ENCODE results near the gene PITX3.

- no peak for TF ChIP-seq POLR2AphosphoS5 (IDR thresholded peaks at IDR 0.05)
- TF ChIP-seq, protein P1, sequence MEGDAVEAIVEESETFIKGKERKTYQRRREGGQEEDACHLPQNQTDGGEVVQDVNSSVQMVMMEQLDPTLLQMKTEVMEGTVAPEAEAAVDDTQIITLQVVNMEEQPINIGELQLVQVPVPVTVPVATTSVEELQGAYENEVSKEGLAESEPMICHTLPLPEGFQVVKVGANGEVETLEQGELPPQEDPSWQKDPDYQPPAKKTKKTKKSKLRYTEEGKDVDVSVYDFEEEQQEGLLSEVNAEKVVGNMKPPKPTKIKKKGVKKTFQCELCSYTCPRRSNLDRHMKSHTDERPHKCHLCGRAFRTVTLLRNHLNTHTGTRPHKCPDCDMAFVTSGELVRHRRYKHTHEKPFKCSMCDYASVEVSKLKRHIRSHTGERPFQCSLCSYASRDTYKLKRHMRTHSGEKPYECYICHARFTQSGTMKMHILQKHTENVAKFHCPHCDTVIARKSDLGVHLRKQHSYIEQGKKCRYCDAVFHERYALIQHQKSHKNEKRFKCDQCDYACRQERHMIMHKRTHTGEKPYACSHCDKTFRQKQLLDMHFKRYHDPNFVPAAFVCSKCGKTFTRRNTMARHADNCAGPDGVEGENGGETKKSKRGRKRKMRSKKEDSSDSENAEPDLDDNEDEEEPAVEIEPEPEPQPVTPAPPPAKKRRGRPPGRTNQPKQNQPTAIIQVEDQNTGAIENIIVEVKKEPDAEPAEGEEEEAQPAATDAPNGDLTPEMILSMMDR (IDR thresholded peaks at IDR 0.05), result no peak
- TF ChIP-seq EP300 (IDR thresholded peaks at IDR 0.05), result no peak
- no peak for TF ChIP-seq POLR2A (IDR thresholded peaks at IDR 0.05)
These were observed 48.0 kb upstream of the PITX3 start for GRCh38 chr10:102289356-102289755.

All from gastroesophageal sphincter (tissue), 3 donors.